ENCODE results near the gene PLEKHM3. TPM values are rescaled to one million over a fixed set of nuclear protein-coding genes. Genes with fewer than 3 reads are reported as not detected.
A peak's percentile ranks its signal among the peaks of the same experiment; 100 is the strongest.

Gene PLEKHM3
- total RNA-seq, 1 donor from 2014 or later = 18.3 TPM

- H3K27me3 ChIP-seq = no peaks in the 10 kb centered on the region
- H3K36me3 ChIP-seq = no peaks in the 10 kb centered on the region
- peaks cover 0 to 11% of the 10 kb centered on the region in 2 donors for H3K4me1 ChIP-seq
- TF ChIP-seq, protein P1, sequence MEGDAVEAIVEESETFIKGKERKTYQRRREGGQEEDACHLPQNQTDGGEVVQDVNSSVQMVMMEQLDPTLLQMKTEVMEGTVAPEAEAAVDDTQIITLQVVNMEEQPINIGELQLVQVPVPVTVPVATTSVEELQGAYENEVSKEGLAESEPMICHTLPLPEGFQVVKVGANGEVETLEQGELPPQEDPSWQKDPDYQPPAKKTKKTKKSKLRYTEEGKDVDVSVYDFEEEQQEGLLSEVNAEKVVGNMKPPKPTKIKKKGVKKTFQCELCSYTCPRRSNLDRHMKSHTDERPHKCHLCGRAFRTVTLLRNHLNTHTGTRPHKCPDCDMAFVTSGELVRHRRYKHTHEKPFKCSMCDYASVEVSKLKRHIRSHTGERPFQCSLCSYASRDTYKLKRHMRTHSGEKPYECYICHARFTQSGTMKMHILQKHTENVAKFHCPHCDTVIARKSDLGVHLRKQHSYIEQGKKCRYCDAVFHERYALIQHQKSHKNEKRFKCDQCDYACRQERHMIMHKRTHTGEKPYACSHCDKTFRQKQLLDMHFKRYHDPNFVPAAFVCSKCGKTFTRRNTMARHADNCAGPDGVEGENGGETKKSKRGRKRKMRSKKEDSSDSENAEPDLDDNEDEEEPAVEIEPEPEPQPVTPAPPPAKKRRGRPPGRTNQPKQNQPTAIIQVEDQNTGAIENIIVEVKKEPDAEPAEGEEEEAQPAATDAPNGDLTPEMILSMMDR (IDR thresholded peaks at IDR 0.05) = no peak
- intact Hi-C loops (cut with DNase I) = no loop called here
- no peak overlapping the region for H3K4me3 ChIP-seq
- no peak for DNase-seq (ENCODE audit: low spot score in 2 of 2)
- no peak overlapping the region for H3K27ac ChIP-seq
- H3K9me3 ChIP-seq = no peaks in the 10 kb centered on the region
Observed at GRCh38 chr2:207895274-207895860, 130.0 kb downstream of the PLEKHM3 start.

DNA sequence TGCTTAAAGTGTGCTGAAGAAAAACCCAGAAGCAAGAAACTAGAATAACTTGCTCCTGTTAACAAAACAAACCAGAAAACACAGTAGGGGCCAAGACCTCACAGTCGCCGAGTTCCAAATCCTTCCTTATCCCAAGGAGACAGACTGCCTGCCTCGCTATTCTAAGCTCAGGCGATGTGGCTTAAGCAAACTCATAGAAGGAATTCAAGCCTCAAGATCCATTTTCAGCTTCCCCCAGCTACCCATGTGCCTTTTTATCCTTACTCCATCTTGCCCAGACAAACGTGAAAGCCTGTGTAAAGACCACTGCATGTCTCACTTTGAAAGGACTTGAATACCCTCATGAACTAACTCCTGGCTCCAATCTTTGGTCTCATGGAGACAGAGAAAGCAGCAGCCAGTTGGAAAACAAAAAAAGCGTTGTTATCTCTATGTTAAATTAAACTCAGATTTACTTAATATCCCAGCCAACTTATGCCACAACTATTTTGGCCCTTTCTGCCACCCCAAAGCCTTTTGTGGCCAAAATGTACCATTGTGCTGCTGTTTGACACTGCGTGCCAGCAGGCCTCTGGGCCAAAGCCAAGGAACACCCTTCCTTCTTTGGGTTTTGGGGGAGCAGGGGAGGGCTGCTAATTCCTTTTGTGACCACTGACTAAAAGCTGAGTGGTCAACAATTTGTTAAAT lies 132.5 kb downstream of the PLEKHM3 start:
- no peak for DNase-seq (ENCODE audit: low spot score in 2 of 2)
- H3K4me3 ChIP-seq = no peak overlapping the region
- TF ChIP-seq, protein P1 (IDR thresholded peaks at IDR 0.05) = no peak
- no peaks in the 10 kb centered on the region for H3K9me3 ChIP-seq
- intact Hi-C loops (cut with DNase I) = no loop called here
- H3K36me3 ChIP-seq = no peaks in the 10 kb centered on the region
- H3K27me3 ChIP-seq = no peaks in the 10 kb centered on the region
- H3K27ac ChIP-seq = peak overlapping the region; percentile 26 to 65
- peaks cover 0 to 11% of the 10 kb centered on the region in 2 donors for H3K4me1 ChIP-seq

- intact Hi-C loops (cut with DNase I) = no loop called here
- Histone ChIP-seq H3K4me1 (peaks cover 0 to 11% of the 10 kb centered on the region in 2 donors), H3K27me3 (no peaks in the 10 kb centered on the region), H3K9me3 (no peaks in the 10 kb centered on the region), H3K36me3 (no peaks in the 10 kb centered on the region), H3K27ac (no peak overlapping the region), H3K4me3 (no peak overlapping the region)
- no peak for DNase-seq (ENCODE audit: low spot score in 2 of 2)
- TF ChIP-seq, protein P1 (IDR thresholded peaks at IDR 0.05) = no peak
Observed at GRCh38 chr2:207891086-207891844, 134.1 kb downstream of the PLEKHM3 start.

DNA sequence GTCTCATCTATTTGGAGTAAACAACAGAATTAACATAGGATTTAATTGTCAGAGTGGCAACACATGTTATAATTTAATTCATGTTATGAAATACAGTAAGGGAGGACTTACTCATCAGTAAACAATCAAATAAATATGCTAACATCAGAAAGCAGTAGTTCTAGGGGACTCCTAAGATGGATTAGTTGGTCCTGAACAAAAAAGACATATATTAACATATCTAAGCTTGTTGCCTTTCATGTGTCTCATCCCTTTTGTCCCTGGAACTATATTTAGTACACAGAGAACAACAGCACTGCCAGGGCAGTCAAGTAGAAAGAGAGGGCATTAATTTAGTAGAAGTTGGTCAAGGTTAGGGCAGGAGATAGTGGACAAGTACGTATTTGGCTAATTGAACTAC lies 137.8 kb downstream of the PLEKHM3 start:
- intact Hi-C loops (cut with DNase I) = no loop called here
- DNase-seq (ENCODE audit: low spot score in 2 of 2) = no peak
- no peak overlapping the region for H3K27ac ChIP-seq

GRCh38 chr2:207885010-207885409 lies 140.3 kb downstream of the PLEKHM3 start:
- intact Hi-C loops (cut with DNase I) = no loop called here
- peaks cover 0 to 3% of the 10 kb centered on the region in 2 donors for H3K4me1 ChIP-seq
- H3K36me3 ChIP-seq = no peaks in the 10 kb centered on the region
- TF ChIP-seq, protein P1 (IDR thresholded peaks at IDR 0.05) = no peak
- no peaks in the 10 kb centered on the region for H3K9me3 ChIP-seq
- no peaks in the 10 kb centered on the region for H3K27me3 ChIP-seq
- H3K27ac ChIP-seq = no peak overlapping the region
- DNase-seq (ENCODE audit: low spot score in 2 of 2) = no peak
- H3K4me3 ChIP-seq = no peak overlapping the region

More for the DNA sequence above, 137.8 kb downstream of the PLEKHM3 start:
- Histone ChIP-seq H3K4me3 (no peak overlapping the region), H3K27me3 (no peaks in the 10 kb centered on the region), H3K36me3 (no peaks in the 10 kb centered on the region), H3K9me3 (no peaks in the 10 kb centered on the region), H3K4me1 (peaks cover 0 to 3% of the 10 kb centered on the region in 2 donors)
- TF ChIP-seq, protein P1 (IDR thresholded peaks at IDR 0.05) = no peak

Data from ascending aorta (tissue), 2 donors.